Measurements from ENCODE around the gene SP1. TPM values are rescaled to one million over a fixed set of nuclear protein-coding genes. Genes with fewer than 3 reads are reported as not detected.
"Not testable (repeated sequence)": the region's sequence is repeated elsewhere in the genome, so short reads cannot be mapped to it uniquely, and the experiment has no call there.

The SP1 gene
- total RNA-seq, 1 experiment from 2014 or later: 83.3 TPM

- no peaks in the 10 kb centered on the region for H3K27me3 Mint-ChIP-seq (ENCODE audit: insufficient read depth, unreplicated experiment)
- peak overlapping the region; percentile 41 for H3K4me3 ChIP-seq (ENCODE audit: low read depth, low read length)
- no peaks in the 10 kb centered on the region for H3K9me3 Mint-ChIP-seq (ENCODE audit: unreplicated experiment)
- H3K4me1 ChIP-seq: peaks cover 22% of the 10 kb centered on the region
- DNase-seq: peak in 1 of 2 experiments; percentile 45
- no peak overlapping the region for H3K4me3 Mint-ChIP-seq (ENCODE audit: unreplicated experiment)
- H3K36me3 Mint-ChIP-seq (ENCODE audit: insufficient read depth, unreplicated experiment): peaks cover 64% of the 10 kb centered on the region
- ChIA-PET CTCF (interaction anchor here (1.2 to 1.6 kb wide), 4 partner anchors 28 to 61 kb away, joined by 6 to 14 read pairs (median 7); partner anchors contain the start of gene AAAS), POLR2A (no interaction called here)
- H3K36me3 ChIP-seq (ENCODE audit: control insufficient read depth, insufficient read depth, low read length): peaks cover 5% of the 10 kb centered on the region; the same call in 1 of the 2 replicates
- intact Hi-C loops (cut with micrococcal nuclease; ENCODE audit: unreplicated experiment): loop anchor here (1.0 to 5.0 kb wide), 2 partner anchors 30 to 160 kb away; no protein-coding TSS in a partner anchor
- no peaks in the 10 kb centered on the region for H3K9me3 ChIP-seq
- BruUV-seq (replicated peaks): TSS peak; percentile 46
- TF ChIP-seq CTCF (IDR thresholded peaks at IDR 0.05; ENCODE audit: insufficient read depth in 1 of 2, low read depth in 1 of 2, low read length in 1 of 2, severe bottlenecking in 1 of 2, unreplicated experiment in 1 of 2): peak in 1 of 2 experiments; percentile 11
- H3K27me3 ChIP-seq (replicated peaks; ENCODE audit: control insufficient read depth, insufficient read depth, low read length): no peaks in the 10 kb centered on the region
- H3K4me1 Mint-ChIP-seq (ENCODE audit: low read depth, unreplicated experiment): peaks cover 16% of the 10 kb centered on the region
- peak overlapping the region; percentile 96 for H3K27ac Mint-ChIP-seq (ENCODE audit: unreplicated experiment)
Measured at GRCh38 chr12:53381731-53382630, 2.0 kb downstream of the SP1 start.

GRCh38 chr12:53383258-53383657 is 3.3 kb downstream of the SP1 start:
- intact Hi-C loops (cut with micrococcal nuclease; ENCODE audit: unreplicated experiment): loop anchor here (5.0 kb wide), 1 partner anchor 161 kb away; no protein-coding TSS in a partner anchor
- Mint-ChIP-seq H3K36me3 (ENCODE audit: insufficient read depth, unreplicated experiment) (peaks cover 77% of the 10 kb centered on the region), H3K4me3 (ENCODE audit: unreplicated experiment) (peak overlapping the region; percentile 60), H3K4me1 (ENCODE audit: low read depth, unreplicated experiment) (peaks cover 20% of the 10 kb centered on the region), H3K27ac (ENCODE audit: unreplicated experiment) (no peak overlapping the region), H3K9me3 (ENCODE audit: unreplicated experiment) (no peaks in the 10 kb centered on the region), H3K27me3 (ENCODE audit: insufficient read depth, unreplicated experiment) (no peaks in the 10 kb centered on the region)
- H3K4me1 ChIP-seq: peaks cover 18% of the 10 kb centered on the region
- ChIA-PET CTCF (interaction anchor here (0.6 to 1.1 kb wide), 3 partner anchors 27 to 38 kb away, joined by 3 read pairs; no protein-coding TSS in a partner anchor), POLR2A (interaction anchor here (0.6 kb wide), 2 partner anchors 21 to 51 kb away, joined by 4 to 8 read pairs; no protein-coding TSS in a partner anchor)
- no peaks in the 10 kb centered on the region for H3K9me3 ChIP-seq
- H3K4me3 ChIP-seq (ENCODE audit: low read depth, low read length): no peak overlapping the region
- TF ChIP-seq CTCF (IDR thresholded peaks at IDR 0.05; ENCODE audit: insufficient read depth in 1 of 2, low read depth in 1 of 2, low read length in 1 of 2, severe bottlenecking in 1 of 2, unreplicated experiment in 1 of 2): no peak
- H3K27me3 ChIP-seq (replicated peaks; ENCODE audit: control insufficient read depth, insufficient read depth, low read length): no peaks in the 10 kb centered on the region
- no TSS peak for BruUV-seq (replicated peaks)
- H3K36me3 ChIP-seq (ENCODE audit: control insufficient read depth, insufficient read depth, low read length): peaks cover 5% of the 10 kb centered on the region; the same call in 1 of the 2 replicates
- no peak for DNase-seq

GRCh38 chr12:53386381-53386780 is 6.4 kb downstream of the SP1 start:
- H3K4me3 ChIP-seq (ENCODE audit: low read depth, low read length); POLR2A ChIA-PET; BruUV-seq (replicated peaks); H3K4me1 ChIP-seq; H3K9me3 ChIP-seq; intact Hi-C loops (cut with micrococcal nuclease; ENCODE audit: unreplicated experiment); H3K27me3 ChIP-seq (replicated peaks; ENCODE audit: control insufficient read depth, insufficient read depth, low read length); H3K36me3 ChIP-seq (ENCODE audit: control insufficient read depth, insufficient read depth, low read length); H3K27ac Mint-ChIP-seq (ENCODE audit: unreplicated experiment); CTCF ChIA-PET; H3K9me3 Mint-ChIP-seq (ENCODE audit: unreplicated experiment); H3K4me3 Mint-ChIP-seq (ENCODE audit: unreplicated experiment); DNase-seq; H3K27me3 Mint-ChIP-seq (ENCODE audit: insufficient read depth, unreplicated experiment): not testable (repeated sequence)
- Mint-ChIP-seq H3K4me1 (ENCODE audit: low read depth, unreplicated experiment) (peaks cover 19% of the 10 kb centered on the region), H3K36me3 (ENCODE audit: insufficient read depth, unreplicated experiment) (peaks cover 85% of the 10 kb centered on the region)
